ENCODE data around the gene L3MBTL2. TPM values are rescaled to one million over a fixed set of nuclear protein-coding genes. Genes with fewer than 3 reads are reported as not detected.
A peak's percentile ranks its signal among the peaks of the same experiment; 100 is the strongest.

Gene L3MBTL2
- total RNA-seq, 1 experiment from 2014 or later = 25.6 TPM

GRCh38 chr22:41234815-41235695 is 29.9 kb downstream of the L3MBTL2 start:
- Mint-ChIP-seq H3K4me3 (no peak overlapping the region), H3K27me3 (ENCODE audit: low read depth) (no peaks in the 10 kb centered on the region; the same call in none of the 2 replicates), H3K9me3 (no peaks in the 10 kb centered on the region), H3K36me3 (peaks cover 5% of the 10 kb centered on the region; the same call in 1 of the 2 replicates), H3K4me1 (peaks cover 16% of the 10 kb centered on the region), H3K27ac (no peak overlapping the region)
- DNase-seq (ENCODE audit: low spot score) (no peak), ATAC-seq (no peak)
- ChIA-PET POLR2A (no interaction called here), CTCF (interaction anchor here (1.6 to 3.6 kb wide), 2 partner anchors 11 to 36 kb away, joined by 3 to 50 read pairs; no protein-coding TSS in a partner anchor)
- TF ChIP-seq PRRX2 (CRISPR knock-in tag; IDR thresholded peaks at IDR 0.05) (no peak), GABPB1 (CRISPR knock-in tag; IDR thresholded peaks at IDR 0.05) (peak; percentile 94)

GRCh38 chr22:41237036-41237706 is 32.1 kb downstream of the L3MBTL2 start:
- Mint-ChIP-seq H3K4me1 (peaks cover 16% of the 10 kb centered on the region), H3K36me3 (no peaks in the 10 kb centered on the region), H3K9me3 (peaks cover 3% of the 10 kb centered on the region; the same call in 1 of the 2 replicates), H3K27me3 (ENCODE audit: low read depth) (no peaks in the 10 kb centered on the region; the same call in none of the 2 replicates), H3K4me3 (peak overlapping the region; percentile 63), H3K27ac (no peak overlapping the region; the same call in 1 of the 2 replicates)
- ATAC-seq = peak; percentile 85; the same call in 1 of the 2 replicates
- TF ChIP-seq ATF3 (CRISPR knock-in tag; conservative IDR thresholded peaks at IDR 0.05) (0 out of 2 replicates have a peak, but pooled peaks have one; percentile 6), CBFB (CRISPR knock-in tag; IDR thresholded peaks at IDR 0.05; ENCODE audit: low read depth) (0 out of 2 replicates have a peak, but pooled peaks have one; percentile 5), NFYB (CRISPR knock-in tag; conservative IDR thresholded peaks at IDR 0.05; ENCODE audit: low read depth) (no peak), NFE2L1 (CRISPR knock-in tag; IDR thresholded peaks at IDR 0.05) (no peak), MLX (CRISPR knock-in tag; IDR thresholded peaks at IDR 0.05) (peak; percentile 19; the same call in 1 of the 2 replicates), TP53 (CRISPR knock-in tag; IDR thresholded peaks at IDR 0.05) (peak; percentile 70; the same call in 1 of the 2 replicates), STAT6 (CRISPR knock-in tag; conservative IDR thresholded peaks at IDR 0.05; ENCODE audit: low read depth) (peak; percentile 58; the same call in 1 of the 2 replicates), AFF4 (CRISPR knock-in tag; IDR thresholded peaks at IDR 0.05; ENCODE audit: borderline replicate concordance) (0 out of 2 replicates have a peak, but pooled peaks have one; percentile 50), ZBTB21 (CRISPR knock-in tag; IDR thresholded peaks at IDR 0.05; ENCODE audit: borderline replicate concordance) (peak; percentile 36; the same call in 1 of the 2 replicates)
- ChIA-PET POLR2A (interaction anchor here (0.5 to 2.1 kb wide), 7 partner anchors 9 to 384 kb away, joined by 3 to 7 read pairs (median 6); partner anchors contain the start of genes RBX1, TEF and XRCC6), CTCF (interaction anchor here (0.6 to 3.9 kb wide), 55 partner anchors 8 to 430 kb away, joined by 3 to 87 read pairs (median 5); partner anchors contain the start of genes RANGAP1, RBX1, ST13 and TEF)
- no peak for DNase-seq (ENCODE audit: low spot score)
